Hematopoietic multipotent progenitor cell treated with erythropoietin and hydrocortisone succinate and interleukin-3 and kit ligand, for 4 days (in vitro differentiated cells): Measurements from ENCODE around the gene LARP1.
"Not testable (repeated sequence)": the region's sequence is repeated elsewhere in the genome, so short reads cannot be mapped to it uniquely, and the experiment has no call there.

Source experiments
- DNase-seq: peaks from one replicate; pipeline ENCODE4 v3.0.0-alpha.2; 2015

The LARP1 gene

DNA sequence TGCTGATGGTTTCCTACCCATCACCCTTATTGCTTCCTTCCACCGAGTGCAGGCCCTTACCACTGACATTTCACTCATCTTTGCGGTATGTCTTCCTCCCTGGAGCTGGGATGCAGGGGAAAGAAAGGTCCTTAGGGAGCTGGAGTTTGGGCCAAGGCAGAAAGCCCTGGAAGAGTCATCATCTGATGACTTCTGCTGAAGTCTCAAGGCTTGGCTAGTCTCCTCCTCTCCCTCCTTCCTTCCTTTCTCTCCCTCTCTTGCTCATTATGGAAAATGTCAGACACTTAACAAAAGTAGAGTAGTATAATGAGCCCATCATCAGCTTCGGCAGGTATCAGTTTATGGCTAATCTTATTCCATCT, 40.0 kb downstream of the LARP1 start:
- DNase-seq, result no peak

DNA sequence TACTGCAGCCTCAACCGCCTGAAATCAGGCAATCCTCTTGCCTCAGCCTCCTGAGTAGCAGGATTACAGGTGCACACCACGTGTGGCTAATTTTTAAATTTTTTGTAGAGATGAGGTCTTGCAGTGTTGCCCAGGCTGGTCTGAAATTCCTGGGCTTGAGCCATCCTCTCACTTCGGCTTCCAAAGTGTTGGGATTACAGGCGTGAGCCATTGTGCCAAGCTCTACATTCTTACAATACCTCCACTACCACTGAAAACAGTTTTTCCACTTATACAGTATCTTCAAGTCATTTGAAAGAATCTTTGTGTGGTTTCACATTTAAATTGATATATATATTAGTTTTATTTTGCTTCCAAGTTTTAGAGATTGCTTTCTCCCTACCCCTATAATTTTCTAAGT, 42.6 kb downstream of the LARP1 start:
- DNase-seq, result no peak

DNA sequence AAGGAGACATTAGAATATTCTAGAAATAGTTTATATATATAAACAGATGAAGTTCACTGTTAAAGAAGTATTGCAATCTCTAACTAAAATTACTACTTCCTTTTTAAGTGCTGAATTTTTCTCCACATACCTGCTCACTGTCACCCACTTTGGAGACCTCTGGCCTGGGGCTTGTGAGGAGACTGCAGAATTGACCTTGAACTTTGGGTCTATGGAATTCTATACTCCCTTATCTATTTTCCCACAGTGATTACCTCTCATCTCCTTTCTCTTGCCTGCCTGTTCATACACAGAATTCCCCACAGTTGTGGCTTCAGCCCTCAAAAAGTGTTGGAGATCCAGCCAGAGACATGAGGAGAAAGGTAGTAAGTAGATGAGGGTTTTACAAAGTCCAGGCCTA, 45.4 kb downstream of the LARP1 start:
- no peak for DNase-seq

DNA sequence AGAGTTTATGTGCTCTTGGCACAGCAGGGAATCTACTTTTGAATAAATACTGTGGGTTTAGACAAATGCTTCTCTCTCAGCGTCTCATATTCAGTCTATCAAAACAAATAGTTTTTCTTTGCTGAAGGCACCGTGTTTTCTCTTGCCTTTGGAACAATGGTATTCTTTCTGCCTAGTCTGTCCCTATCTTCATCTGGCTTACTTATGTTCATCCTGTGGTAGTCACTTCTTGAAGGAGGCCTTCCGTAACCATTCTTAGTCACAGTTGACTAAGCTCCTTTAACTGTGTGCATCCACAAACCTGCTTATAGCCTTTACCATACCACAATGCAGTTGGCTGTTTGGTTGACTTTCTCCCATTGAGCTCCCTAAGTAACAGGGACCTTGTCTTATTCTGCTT, 45.9 kb downstream of the LARP1 start:
- no peak for DNase-seq

DNA sequence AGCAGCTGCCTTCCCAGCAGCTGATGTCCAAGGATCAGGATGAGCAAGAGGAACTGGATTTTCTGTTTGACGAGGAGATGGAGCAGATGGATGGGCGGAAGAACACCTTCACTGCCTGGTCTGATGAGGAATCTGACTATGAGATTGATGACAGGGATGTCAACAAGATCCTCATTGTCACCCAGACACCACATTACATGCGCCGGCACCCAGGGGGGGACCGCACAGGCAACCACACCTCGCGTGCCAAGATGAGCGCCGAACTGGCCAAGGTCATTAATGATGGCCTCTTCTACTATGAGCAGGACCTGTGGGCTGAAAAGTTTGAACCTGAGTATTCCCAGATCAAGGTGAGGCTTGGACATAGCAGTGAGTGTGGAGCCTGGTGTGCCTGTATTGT, 46.9 kb downstream of the LARP1 start:
- DNase-seq, result no peak

DNA sequence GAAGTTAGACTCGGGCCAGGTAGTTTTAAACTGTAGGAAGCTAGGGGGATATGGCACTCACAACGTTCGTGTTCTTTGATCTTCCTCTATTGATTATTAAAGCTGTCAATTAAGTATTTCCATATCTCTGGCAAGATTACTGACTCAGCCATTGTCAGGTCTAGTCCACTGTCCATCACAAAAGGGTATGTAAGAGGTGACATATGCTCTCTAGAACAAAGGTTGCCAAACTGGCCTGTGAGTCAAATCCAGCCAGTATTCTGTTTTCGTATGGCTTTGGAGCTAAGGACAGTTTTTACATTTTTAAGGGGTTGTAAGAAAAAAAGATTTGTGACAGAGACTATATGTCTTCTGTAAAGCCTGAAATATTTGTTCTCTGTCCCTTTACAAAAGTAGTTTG, 51.0 kb downstream of the LARP1 start:
- no peak for DNase-seq

DNA sequence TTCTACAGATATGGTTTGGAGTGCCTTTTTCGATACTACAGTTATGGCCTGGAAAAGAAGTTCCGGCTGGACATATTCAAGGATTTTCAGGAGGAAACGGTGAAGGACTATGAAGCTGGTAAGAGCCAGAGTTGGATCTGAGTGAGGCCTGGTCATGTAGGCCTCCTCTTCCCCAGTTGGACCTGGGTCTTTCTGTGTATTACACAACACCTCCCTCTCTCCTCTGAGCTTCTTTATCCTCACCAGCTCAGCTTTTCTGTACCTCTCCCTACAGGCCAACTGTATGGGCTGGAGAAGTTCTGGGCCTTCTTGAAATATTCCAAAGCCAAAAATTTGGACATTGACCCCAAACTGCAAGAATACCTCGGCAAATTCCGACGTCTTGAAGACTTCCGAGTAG, 56.1 kb downstream of the LARP1 start:
- no peak for DNase-seq

DNA sequence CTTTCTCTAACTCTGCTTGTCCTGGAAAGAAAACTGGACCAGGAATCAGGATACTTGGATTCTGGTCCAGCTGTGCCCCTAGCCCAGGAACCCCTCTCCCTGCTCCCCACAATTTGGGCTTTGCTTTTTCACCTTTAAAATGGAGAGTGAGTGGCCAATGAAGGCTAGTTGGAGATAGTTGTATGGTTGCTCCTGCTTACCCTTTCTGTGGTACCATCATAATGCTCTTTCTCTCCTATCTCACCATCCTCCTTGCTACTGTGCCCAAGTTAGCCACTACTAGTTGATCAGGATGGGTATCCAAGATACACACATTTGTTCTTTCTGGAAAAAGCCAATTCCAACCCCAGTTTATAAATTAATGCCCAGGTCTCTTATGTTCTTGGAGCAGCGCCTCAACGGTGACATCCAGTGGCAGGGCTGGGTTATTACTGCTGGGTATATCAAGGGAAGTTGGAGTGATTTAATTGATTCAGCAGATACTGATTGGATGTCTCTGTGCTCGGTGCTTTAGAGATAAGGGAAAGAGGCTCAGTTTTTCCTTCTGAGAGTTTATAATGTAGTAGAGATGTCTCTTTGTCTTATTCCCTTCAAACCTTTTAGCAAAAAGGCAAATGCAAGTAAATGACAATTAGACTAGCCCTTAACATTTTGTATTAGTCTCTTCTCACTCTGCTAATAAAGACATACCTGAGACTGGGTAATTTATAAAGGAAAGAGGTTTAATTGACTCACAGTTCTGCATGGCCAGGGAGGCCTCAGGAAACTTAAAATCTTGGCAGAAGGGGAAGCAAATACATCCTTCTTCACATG, 56.7 kb downstream of the LARP1 start:
- peak; percentile 87 for DNase-seq

DNA sequence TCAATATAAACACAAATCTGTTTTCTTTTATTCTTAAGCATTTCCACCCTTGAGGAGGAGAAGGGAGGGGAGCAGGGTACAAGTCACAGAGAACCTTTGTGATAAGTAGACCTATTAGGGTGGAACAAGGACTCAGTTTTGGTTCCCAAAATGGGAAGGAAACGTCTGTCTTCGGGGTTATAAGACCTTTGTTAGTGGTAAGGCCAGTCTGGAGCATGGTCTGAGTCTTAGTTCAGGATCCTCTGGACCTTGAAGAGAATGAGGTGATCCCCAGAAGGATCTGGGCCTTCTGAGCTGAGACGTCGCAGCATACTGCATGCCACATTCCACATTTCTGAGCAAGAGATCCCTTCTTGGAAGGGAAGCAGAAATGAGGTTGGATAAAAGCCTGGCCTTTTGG, 58.0 kb downstream of the LARP1 start:
- no peak for DNase-seq

DNA sequence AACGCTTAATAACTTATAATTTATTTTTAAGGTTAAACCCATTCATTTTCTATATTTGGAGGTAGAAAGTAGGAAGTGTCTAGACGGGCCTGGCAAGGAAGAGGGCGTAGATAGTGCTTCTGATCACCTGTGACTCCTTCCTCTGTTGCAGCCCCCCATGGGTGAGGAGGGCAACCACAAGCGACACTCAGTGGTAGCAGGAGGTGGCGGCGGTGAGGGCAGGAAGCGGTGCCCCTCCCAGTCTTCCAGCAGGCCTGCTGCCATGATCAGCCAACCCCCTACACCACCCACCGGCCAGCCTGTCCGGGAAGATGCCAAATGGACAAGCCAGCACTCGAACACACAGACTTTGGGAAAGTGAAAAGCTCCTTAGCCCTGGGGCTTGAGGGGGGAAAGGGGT, 58.6 kb downstream of the LARP1 start:
- peak; percentile 54 for DNase-seq

DNA sequence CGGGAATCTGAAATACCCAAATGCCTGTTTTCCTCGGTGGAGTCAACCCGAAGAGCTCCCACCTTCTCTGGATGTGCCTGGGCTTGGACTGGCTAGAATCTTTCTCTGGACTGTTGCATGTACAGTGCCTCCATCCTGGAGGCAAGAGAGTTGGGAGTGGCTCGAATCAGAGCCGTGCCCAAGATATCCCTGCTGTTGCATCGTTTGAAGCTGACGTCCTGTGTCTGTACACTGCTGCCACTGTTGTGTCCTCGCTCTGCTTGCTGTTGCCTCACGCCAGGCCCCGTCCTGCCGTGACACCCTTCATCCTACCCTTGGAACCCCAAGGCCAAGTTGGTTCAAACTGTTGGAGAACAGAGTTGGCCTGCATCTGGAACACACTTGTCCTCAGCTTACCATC, 59.8 kb downstream of the LARP1 start:
- DNase-seq, result no peak

DNA sequence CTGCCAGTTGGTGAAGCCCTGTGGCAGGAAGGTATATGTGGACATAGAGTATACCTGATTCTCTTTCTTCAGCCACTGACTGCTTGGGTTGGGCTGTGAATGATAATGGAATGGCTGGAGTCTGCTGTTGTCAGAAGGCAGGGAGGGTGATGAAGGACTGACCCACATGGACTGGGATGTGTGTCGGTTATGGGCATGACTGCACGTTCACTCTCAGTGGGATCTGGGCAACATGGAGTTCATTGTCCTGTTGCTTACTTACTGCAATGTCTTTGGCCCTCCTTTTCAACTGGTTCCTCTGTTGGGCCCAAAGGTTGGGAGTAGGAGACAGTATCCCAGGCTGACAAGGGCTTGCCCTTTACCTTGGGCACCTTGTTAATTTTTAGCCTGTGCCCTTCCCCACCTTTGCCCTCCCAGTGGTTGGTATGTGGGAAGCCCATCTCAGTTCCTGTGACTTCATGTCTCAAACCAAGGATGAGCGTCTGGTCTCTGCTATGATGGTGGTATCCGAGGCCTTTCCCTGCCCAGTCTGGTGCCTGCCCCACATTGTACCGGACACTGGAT, 60.6 kb downstream of the LARP1 start:
- DNase-seq, result no peak

DNA sequence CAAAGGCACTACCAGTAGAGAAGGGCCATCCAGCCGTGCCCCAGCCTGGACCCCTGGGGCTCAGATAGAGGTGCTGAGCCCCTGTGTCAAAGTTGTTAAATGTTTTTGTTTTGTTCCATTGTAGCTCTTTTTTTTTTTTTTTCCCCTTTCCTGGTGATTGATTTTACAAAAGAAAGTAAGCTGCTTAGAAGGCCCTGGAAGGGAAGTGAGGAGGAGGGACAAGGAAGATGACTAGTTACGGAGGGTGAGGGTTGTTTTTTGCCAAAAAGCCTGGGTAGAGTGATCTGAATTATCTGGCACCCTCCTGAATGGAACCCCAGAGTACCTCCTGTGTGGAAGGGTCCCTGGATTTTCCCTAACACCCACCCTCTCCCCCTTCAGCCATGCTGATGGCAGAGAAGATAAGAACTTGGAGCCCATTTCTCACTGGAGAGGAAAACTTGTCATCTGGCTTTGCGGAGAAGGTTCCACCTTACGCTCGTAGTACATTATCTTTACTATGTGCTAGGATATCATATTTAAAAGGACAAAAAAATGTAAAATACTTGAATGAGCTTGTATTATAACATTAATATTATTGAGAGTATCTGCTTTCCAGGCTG, 61.8 kb downstream of the LARP1 start:
- no peak for DNase-seq

DNA sequence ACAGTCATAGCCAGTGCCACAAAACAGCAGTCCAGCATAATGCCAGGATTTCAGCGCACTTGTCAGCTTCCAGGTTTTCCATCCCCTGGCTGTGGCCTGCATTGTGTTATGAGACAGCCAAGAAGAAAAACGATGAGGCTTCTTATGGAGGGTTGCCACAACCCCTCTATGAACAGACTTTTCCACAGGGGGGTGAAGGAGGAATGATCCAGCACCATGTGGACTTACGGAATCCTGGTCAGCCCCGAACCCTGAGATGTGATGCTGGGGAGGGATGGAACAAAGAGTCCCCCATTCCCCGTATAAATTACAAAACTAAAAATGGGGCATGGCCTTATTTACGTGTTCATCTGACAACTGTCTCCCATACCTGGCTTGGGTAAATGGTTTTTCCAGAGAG, 62.6 kb downstream of the LARP1 start:
- no peak for DNase-seq

DNA sequence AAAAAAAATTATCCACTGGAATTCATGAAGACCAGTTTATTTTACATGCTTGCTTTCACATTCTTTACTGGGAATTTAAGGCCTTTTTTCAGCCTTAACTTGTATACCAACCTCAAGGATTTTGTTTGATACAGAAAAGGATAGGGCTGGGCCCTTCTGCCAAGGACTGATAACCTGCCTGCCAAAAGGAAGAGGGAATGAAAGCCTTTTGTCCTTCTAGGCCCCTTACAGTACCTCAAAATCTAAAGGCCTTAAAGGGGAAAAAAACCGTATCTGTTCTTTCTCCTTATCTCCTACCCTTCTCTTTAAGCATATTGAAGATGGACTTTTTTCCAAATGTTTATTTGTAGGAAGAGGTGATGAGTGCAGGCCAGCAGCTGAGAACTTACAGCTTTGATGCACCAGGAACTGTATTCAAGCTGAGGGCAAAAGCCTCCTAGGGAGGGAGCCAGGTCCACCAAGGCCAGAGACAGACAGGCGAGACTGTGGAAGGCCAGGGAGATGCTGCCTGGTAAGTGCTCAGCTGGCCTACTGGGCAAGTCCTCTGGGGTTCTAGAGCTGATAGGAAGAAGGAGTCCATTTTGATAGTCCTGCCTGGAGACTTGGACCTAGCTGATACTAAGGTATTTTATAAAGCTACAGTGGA, 63.4 kb downstream of the LARP1 start:
- peak; percentile 82 for DNase-seq

DNA sequence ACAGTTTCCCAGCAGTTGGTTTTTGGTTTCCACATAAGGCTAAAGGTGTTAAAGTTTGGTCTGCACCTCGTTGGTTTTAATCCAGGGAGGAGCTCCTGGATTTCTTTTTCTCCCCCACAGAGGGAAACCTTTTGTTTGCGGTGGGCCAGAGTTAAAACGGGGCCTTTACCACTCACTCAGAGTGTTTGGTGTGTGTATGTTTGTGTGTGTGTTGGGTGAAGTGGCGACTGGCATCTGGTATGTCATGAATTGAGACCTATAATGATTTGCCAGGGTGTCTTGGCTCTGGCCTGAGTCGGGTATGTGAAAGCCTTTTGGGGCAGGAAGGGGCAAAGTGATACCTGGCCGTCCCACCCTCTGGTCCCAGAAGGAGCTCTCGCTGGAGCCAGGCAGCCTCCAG, 64.4 kb downstream of the LARP1 start:
- DNase-seq, result no peak

DNA sequence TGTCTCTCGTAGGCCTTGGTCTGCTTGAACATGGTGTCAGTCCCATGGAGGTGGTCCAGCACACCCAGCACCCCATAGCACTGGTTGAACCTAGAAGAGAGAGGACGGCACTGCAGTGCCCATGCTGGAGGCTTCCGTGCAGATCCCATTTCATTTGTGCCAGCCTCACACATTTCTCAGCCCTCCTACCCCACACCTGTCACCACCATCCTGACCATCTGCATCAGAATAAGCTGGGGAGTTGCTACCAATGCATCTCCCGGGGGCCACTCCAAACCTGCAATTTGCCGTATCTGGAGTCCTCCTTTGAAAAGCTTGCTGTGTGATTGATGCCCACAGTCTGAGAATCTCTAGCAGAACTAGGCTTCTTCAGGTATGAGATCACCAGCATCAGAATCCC, 65.2 kb downstream of the LARP1 start:
- DNase-seq, result no peak

DNA sequence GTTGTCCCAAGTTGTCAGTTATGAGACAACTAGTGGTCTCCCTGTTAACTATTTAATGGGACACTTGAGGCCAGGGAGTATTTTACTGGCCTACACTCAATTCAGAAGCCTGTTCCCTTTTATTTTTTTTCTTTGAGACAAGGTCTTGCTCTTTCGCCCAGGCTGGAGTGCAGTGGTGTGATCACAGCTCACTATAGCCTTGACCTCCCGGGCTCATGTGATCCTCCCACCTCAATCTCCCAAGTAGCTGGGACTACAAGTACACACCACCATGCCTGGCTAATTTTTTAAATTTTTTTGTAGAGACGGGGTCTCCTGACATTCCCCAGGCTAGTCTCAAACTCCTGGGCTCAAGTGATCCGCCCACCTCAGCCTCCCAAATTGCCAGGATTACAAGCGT, 67.7 kb downstream of the LARP1 start:
- DNase-seq, result not testable (repeated sequence)

DNA sequence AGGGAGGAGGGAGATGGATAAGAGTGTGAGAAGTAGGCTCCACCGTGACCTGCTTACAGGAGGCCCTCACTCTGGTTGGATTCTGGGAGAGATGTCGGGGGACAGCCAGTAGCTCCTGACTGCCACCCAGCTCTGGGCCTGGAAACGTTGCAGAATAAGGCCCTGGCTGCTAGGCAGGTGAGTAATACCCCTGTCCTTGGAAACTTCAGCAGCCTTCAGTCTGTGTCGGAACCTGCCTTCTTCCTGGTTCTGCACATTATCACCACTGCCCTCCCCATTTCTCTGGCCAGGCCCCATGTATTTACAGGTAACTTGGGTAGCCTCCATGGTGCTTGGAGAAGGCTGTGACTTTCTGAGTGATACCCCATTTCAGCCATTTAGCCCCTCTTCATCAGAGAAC, 68.4 kb downstream of the LARP1 start:
- DNase-seq, result no peak

DNA sequence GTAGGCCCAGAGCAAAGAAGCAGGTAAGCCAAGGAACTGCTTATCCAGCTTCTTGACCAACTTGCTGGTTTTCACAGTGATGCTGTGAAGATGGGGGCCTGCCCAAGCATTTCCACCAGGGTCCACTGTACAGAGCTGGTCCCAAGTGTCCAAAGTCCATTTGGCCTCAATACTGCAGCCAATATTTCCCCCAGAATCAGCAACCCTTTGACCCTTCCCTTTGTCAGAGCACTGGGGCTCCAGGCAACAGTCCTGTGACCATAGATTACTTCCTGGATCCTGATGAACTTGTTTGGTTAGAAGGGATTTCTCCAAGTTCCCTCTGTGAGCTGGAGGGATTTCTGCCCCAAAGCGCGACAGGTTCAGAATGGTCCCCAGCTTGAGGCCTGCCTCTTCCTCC, 68.9 kb downstream of the LARP1 start:
- no peak for DNase-seq

DNA sequence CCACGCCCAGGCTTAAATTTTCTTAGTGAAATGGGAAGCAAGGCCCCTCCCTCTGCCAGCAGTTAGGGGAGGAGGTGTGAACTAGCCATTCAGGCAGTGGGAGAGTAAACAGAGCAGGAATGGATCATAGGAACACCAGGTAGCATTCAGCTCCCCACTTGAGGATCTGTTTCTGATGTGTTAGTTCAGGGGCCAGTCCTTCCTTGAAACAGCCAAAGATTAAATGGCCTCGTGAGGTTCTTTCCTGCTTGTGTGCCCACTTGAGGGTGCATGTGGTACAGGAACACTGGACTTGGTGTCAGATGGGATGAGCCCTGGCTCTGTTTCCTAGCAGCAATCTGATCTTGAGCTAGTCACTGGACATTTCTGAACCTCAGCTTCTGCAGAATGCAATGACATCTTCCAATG, 74.0 kb downstream of the LARP1 start:
- no peak for DNase-seq

DNA sequence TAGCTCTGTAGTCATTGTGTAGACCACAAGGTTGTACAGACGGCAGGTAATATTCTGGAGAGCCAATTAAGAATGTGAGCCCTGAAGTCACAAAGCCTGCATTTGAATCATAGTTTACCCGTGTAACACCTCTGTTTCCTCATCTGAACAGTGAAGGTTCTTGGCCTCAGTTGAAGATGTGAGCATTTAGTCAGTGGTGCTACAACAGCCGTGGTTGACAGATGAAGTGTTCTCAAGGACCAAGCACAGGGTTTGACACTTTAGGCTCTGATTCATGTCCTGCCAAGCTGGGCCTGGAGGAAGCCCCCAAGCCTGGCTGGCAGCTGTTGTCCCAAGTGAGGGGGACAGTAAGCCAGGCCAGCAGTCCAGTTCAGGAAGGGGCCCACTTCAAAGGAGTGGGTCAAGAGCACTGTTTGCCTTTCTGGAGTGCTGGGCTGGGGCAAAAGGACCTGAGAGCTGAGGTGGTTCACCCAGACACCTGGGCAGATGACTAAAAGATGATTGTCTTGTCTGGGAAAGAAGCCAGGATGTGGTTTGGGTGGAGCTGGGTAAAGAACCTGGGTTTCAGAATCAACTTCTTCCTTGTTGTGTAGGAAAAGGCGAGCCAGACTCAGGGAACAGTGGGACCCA, 74.5 kb downstream of the LARP1 start:
- DNase-seq, result no peak

DNA sequence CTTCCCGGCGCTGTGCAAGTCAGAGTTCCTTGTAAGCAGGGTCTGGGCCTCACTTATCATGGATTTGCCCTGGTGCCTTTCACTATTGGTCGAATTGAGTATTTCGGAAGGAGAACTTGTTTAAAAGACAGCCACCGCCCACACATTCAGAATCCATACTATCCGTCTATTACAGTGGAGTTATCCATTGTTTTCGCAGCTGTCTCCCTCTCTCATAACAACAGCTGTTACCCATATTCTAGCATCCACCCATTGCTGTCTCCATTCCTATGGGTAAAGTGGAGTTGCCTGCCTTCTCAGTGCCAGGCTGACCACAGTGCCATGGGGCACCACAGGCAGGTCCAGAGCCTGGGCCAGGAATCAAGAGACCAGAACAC, 75.0 kb downstream of the LARP1 start:
- DNase-seq, result no peak

DNA sequence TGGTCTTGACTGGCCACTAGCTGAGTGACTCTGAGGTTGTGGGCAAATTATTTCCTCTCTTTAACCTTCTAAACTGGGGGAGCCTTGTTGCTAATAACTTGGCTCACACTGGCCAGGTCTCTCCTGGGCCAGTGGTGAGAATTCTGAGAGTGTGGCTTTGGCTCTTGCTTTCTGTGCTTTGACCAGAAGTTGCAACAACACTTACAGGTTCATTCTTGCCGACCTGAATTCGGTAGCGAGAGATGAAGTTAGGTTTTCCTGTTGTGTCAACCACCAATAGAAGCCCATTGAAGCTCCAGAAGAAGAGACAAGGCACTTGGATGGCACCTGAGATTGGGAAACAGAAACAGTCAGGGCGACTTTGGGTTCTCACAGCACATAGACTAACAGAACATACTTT, 75.4 kb downstream of the LARP1 start:
- no peak for DNase-seq
